COR-L47 (cell line): Measurements from ENCODE around the gene ARG1.
"Not testable (repeated sequence)": the region's sequence is repeated elsewhere in the genome, so short reads cannot be mapped to it uniquely, and the experiment has no call there.

Experiments used
- DNase-seq: peaks from one replicate; lab custom pipeline; 2025; lab: John Stamatoyannopoulos, UW

The ARG1 gene

DNA sequence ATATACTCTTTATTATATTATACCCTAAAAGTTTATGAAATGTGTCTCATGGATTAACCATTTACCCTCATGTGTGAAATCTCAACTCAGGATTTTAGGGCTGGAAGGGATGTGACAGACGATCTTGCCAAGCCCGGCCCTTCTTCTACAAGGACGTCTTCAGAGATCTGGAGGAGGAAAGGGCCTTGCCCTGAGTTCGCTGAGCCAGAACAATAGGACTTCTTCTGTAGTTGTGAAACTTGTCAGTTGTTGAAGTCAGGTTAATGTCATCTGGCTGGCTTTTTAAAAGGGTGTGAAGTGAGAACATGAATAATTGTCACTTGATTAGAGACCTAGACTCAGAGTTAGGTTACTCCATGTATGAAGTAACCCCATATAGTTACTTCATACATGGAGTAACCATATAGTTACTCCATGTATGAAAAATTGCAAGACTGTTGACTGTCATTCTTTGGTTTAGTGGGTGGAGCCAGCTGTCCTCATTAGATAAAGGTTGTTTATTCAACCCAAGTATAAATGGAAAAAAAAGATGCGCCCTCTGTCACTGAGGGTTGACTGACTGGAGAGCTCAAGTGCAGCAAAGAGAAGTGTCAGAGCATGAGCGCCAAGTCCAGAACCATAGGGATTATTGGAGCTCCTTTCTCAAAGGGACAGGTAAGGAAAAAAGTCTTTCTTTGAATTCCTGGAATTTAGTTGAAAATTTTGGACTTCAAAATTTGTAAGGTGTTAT lies at the start of gene ARG1:
Gene ARG1 (plus strand): TSS at position 541 of the 730 bp plus-strand sequence. CDS start 57 bp downstream, at position 598.
- no peak for DNase-seq

DNA sequence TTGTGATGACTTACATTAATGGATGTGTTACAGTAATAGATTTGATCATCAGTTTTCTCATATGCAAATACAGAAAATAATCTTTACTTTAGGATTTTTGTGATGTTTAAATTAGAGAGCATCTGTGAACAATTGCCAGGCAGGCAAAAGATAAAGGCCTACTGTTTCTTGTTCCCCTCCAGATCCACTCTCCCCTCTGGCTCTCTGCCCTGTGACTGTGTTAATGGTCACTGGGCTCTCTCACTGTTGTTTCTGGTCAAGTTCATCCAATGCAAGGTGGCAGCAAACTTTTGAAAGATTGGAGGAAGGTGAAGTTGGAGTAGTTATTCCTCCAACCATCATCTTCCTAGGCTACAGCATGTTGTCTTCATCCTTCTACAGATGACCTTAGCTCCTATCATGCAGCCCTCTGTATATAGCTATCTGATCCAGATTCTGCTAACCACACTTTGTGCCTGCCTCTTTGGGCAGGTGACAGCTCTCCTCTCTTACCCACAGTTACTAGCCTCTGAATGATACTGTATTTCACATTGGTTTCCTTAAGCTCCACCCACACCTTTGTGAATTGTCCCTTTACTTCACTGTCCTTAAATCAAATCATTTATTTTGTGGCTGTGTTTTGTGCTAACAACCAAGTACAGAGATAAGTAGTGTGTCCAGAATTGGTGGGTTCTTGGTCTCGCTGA lies 48.9 kb upstream of the ARG1 start:
- DNase-seq = no peak

DNA sequence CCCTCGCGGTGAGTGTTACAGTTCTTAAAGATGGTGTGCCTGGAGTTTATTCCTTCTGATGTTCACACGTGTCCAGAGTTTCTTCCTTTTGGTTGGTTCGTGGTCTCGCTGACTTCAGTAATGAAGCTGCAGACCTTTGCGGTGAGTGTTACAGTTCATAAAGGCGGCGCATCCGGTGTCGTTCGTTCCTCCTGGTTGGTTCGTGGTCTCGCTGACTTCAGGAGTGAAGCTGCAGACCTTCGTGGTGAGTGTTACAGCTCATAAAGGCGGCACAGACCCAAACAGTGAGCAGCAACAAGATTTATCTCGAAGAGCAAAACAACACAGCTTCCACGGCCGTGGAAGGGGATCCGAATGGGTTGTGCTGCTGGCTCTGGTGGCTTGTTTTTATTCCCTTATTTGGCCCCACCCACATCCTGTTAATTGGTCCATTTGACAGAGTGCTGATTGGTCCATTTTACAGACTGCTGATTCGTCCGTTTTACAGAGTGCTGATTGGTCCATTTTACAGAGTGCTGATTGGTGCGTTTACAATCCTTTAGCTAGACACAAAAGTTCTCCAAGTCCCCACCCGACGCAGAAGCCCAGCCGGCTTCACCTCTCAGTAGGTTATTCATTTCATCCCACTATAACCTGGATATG lies 48.2 kb upstream of the ARG1 start:
- DNase-seq = no peak

DNA sequence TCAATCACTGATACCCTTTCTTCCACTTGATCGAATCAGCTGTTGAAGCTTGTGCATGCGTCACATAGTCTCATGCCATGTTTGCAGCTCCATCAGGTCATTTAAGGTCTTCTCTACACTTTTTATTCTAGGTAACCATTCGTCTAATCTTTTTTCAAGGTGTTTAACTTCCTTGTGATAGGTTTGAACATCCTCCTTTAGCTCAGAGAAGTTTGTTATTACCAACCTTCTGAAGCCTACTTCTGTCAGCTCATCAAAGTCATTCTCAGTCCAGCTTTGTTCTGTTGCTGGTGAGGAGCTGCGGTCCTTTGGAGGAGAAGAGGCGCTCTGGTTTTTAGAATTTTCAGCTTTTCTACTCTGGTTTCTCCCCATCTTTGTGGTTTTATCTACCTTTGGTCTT lies 42.1 kb upstream of the ARG1 start:
- not testable (repeated sequence) for DNase-seq

DNA sequence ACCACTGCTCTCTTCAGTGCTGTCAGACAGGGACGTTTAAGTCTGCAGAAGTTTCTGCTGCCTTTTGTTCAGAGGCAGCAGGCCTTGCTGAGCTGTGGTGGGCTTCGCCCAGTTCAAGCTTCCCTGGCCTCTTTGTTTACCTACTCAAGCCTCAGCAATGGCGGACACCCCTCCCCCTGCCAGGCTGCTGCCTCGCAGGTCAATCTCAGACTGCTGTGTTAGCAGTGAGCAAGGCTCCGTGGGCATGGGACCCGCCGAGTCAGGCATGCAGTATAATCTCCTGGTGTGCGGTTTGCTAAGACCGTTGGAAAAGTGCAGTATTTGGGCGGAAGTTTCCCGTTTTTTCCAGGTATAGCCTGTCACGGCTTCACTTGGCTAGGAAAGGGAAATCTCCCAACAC lies 41.3 kb upstream of the ARG1 start:
- not testable (repeated sequence) for DNase-seq

DNA sequence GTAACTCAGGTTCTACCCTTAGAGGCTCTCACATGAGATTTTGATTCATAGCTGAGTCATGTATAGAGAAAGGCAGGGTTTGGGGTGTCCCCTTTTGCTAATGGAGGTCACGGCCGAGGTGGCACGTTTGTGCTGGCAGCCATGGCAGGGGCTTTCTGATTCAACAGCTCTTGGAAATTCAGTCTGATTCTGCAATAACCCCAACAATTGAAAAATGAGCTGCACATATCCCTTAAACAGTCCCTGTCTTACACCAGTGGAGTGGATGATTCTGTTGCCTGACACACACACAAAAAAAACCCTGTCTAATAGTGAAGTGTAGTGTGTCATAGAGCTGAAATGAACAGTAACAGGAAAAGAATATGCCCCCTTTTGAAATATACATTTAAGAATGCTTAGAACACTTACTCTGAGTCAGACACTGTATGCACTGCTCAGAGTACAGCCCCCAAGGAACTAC lies 40.4 kb upstream of the ARG1 start:
- no peak for DNase-seq

DNA sequence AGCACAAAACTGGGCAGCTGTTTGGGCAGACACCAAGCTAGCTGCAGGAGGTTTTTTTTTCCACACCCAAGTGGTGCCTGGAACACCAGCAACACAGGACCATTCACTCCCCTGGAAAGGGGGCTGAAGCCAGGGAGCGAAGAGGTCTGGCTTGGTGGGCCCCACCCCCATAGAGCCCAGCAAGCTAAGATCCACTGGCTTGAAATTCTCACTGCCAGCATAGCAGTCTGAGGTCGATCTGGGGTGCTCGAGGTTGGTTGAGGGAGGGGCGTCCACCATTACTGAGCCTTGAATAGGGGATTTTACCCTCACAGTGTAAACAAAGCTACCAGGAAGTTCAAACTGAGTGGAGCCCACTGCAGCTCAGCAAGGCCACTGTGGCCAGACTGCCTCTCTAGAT lies 34.4 kb upstream of the ARG1 start:
- not testable (repeated sequence) for DNase-seq

DNA sequence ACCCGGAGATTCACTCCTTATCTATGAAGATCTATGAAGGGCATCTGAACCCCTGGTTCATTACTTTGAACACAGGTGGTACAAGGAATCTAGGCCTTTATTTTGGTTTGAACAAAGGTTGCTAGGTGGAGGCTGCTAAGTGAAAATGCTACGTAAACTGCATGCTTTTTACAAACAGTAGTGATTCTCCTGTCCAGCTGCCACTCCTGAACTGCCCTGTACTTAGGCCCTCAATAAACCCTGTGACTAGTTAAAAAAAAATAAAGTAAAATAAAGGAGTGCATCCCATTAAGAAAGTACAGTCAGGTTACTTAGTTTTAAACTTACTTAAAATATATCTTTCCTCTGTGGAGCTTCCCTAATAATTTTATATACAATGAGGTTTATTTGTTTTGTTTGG lies 27.7 kb upstream of the ARG1 start:
- DNase-seq = no peak

DNA sequence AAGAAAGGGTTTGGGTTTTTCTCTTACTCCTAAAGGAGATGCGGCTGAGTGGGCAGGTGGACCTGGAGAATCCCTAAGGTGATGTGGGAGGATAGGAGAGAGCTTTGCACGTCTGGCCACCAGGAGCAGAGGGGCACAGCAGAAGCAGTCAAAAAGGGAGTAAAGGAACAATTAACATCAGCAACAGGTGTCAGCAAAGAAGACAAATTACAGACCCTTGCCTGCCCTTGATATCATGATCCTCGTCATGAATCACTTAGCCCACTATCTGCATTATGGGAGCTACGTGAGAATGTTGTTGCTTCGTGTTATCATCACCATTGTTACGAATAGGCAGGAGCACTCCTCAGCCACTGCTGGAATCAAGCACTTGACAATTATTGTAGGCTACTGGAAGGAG lies 25.5 kb upstream of the ARG1 start:
- no peak for DNase-seq

DNA sequence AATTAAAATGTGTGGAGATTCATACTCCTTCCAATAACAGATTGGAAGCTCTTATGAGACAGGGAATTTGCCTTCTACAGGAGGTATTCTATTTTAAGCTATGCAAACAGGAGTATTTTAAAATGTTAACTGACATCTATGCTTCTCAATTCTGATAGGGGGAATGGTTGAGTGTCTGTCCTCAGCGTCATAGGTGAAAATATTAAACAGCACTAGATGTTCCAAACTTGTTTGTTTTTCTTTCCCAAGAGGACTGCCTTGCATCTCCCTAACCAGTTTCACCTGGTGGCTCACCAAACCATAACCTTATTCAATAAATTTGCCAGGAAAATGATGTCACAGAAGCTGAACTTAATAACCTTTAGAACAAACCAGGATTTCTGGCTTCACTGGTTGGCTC lies 24.6 kb upstream of the ARG1 start:
- no peak for DNase-seq

DNA sequence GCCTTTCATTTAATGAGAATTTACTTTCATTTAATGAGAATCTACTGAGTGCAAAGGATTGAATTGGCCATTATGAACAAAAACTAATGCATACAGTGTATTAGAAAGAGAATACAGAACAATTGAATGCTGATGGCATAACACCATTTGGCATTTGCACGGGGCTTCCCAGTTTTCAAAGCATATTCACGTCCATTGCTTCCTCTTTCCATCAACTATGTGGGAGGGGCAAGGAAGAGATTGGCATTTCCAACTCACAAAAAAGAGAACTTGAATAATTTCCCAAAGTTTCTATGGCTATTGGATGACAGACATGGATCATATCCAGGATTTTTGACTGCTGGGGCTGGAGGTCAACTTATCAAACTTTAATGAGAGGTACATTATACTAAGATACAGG lies 23.2 kb upstream of the ARG1 start:
- DNase-seq = no peak

DNA sequence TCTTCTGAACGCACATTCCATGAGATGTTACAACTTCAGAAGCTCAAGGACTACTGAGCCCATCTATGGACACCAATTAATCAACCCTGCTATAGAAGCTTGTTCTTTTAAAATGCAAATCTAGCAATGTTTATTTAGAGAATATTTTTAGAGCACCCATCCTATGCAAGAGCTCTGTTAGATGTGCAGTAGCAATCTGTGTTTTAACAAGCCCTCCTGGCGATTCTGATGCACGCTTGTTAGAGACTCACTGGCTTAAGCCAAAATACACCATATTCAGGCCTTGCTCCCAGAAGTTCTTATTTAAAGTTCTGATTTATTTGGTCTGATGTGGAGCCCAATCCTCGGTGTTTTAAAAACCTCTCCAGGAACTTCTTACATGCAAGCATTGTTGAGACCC lies 21.1 kb upstream of the ARG1 start:
- DNase-seq = no peak

DNA sequence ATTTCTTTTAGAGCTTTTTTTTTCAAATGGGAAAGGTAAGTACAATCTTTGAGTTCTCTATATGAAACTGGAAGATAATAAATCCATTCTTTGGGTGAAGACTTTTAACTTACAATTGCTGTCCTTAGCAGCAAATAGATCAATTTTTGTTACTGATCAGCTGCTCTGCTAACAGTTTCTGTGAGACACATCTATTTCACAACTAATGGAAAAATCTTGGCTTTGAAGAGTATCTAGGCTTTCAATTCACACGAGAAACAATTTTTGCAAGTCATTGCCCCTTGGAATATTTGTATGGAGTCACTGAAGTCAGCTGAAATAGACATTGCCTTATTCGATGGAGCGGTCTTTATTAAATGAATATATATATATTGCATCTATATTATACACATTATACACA lies 20.5 kb upstream of the ARG1 start:
- no peak for DNase-seq

DNA sequence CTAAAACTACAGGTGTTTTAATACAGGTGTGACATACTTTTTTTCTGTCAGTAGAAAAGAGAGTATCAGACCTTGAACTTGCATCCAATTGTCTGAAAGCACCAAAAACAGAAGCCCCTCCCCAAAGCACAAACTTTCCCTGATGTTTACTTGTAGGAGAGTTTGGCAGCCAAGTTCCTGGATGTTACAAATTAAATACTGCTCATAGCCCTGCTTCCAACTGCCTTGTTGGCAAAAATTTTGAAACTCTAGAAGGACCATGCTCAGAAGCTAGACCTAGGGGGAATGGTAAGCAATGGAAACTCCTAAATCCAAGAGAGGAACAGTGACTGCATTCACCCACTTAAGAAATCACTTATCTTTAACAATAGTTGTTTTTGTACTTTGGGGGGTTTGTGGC lies 17.0 kb upstream of the ARG1 start:
- no peak for DNase-seq

DNA sequence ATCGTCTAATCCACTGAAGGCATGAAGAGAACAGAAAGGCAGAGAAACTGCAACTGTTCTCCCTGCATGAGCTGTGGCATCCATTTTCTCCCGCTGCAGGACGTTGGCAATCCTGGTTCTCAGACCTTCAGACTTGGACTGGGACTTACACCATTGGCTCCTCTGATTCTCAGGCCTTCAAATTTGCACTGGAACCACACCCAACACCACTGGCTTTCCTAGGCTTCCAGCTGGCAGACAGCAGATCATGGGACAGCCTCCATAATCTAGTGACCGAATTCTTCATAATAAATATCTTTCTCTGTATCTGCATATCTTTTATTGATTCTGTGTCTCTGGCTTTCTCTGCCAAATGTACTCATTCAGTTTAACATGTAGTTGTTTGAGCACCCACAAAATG lies 14.1 kb upstream of the ARG1 start:
- DNase-seq = no peak

DNA sequence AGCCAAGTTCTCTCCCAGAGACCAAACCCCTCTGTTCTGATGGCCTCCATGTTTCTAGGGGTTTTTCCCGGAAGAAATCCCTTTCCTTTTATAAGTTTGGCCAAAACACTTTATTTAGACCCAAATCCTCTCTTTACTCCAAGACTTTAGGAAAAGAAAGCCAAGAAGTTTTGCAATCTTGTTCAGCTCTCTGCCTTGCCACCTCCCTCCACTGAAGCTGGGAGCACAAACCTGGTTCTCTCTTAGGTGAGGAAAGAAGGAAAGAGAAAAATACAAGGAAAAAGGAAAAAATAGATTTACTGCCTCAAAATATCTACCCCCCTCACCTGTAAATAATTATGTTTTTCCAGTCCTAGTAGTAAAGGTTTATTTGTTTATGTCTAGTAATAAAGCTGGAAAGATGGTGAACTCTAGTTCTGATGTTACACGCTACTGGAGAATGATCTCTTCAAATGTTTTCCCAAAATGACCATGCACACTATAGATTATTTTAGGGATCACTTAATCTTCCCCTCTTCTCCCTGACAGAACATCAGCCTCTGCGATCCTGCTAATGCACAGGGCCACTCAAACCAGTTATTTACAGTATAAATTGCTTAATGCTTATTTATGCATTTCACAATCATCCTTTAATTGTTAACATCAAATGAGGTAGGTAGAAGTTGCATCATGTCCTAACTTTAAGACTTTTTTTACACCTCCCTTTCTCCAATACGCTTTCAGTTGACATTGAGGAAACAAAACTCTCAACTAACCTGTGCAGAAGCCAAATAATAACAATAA lies 10.9 kb upstream of the ARG1 start:
- DNase-seq = no peak

DNA sequence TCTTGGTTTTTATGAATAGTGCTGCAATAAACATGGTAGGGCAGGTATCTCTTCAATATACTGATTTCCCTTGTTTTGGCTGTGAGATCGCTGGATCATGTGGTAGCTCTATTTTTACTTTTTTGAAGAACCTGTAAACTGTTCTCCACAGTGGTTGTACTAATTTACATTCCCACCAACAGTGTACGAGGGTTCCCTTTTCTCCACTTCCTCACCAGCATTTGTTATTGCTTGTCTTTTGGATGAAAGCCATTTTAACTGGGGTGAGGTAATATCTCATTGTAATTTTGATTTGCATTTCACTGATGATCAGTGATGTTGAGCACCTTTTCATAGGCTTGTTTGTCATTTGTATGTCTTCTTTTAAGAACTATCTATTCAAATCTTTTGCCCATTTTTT lies 8.0 kb upstream of the ARG1 start:
- no peak for DNase-seq

DNA sequence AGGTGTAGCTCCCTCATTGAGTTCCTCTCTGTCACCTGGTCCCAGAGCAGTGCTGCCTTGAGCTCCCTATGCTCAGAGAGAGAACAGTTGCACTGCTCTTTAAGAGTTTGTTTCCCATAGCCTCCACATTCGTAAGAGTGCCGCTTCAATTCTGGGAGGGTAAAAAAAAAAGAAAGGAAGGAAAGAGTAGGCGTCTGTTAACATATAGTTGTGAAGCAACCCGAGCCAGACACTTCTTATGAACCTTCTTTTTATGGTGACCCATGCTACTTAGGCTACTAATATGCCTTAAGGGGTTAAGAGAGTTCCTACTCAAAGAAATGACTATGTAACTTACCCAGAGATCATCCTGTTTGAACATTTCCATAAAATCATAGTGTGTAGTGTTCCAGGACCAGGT lies 4.3 kb upstream of the ARG1 start:
- no peak for DNase-seq

DNA sequence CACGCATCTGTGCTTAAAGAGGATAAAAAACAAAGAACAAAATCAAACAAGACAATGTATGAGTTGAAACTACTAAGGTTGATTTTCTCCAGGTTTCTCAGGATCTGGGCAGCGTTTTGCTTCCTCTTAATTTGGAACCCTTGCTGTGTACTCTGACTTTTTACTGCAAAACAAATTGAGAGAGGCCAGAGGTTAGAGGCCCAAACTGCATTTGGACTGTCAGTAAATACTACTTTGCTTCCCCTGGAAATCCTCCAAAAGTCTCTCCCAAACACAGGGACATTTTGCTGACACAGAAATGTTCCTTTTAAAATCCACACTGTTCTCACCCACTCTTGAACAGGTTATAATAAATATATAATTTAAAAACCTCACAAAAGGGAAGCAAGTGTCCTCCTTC lies 1.1 kb downstream of the ARG1 start:
- DNase-seq = no peak

DNA sequence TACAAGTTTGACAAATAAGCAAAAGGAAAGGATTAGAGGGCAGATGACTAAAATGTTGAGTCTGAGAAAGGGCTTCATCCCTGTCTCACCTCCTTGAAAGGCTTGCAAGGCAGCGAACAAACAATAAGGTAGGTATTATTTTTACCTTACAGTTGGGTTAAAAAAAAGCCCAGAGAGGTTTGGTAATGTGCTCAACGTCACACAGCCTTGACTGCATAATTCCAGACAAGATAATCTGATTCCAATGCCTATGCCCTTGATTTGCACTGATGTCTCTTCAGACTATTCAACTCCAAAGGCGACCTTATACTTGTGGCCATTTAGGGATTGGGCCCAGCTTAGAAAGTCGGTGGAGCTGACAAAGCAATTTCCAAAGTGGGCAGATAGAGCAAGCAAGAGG lies 1.7 kb downstream of the ARG1 start:
- DNase-seq = no peak

DNA sequence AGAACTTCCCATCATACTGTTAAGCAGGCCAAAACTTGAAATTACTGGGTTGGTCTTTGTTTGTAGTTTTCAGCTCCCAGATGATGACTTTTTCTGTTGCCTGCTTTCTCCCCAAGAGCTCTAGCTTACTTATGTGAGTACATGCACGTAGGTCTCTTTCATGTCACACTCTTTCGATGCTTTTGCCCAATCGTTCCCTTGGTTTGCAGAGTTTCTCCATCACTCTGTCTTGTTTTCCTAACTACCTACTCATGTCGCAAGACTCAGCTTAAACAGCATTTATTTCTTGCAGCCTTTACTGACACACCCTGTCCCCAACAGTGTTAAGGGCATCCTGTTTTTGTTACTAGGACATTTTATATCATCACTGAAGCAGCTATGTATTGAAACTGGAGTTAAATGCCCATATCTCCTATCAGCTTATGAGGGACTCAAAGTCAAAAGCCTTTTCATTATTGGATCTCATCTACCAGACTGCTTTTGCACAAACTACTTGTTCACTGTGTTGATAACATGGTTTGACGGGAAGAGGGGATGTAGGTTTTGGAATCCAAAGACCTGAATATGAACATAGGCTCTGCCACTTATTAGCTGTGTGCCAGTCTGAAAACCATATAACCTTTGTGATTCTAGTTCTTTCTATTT lies 2.9 kb downstream of the ARG1 start:
- no peak for DNase-seq

DNA sequence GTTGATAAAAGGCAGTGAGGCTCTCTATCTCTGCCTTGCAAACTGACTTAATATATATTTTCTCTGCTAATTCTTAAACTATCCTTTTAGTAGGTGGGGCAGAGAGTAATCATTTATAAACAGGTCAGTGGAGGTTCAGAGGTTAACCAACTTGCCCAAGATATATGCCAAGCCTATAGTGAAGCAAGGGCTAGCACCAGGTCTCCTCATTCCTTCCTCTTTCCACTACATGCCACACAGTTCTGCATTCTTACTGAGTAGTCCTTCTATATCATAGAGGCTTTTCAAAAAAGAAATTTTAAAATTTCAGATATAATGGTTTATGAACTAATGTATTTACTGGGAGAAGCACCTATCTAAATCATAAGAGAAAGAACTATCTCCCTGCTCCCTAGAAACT lies 8.5 kb downstream of the ARG1 start:
- DNase-seq = no peak
